ENCODE data around the gene DDR2.
"Not testable (repeated sequence)": the region's sequence is repeated elsewhere in the genome, so short reads cannot be mapped to it uniquely, and the experiment has no call there.

DDR2 gene

DNA sequence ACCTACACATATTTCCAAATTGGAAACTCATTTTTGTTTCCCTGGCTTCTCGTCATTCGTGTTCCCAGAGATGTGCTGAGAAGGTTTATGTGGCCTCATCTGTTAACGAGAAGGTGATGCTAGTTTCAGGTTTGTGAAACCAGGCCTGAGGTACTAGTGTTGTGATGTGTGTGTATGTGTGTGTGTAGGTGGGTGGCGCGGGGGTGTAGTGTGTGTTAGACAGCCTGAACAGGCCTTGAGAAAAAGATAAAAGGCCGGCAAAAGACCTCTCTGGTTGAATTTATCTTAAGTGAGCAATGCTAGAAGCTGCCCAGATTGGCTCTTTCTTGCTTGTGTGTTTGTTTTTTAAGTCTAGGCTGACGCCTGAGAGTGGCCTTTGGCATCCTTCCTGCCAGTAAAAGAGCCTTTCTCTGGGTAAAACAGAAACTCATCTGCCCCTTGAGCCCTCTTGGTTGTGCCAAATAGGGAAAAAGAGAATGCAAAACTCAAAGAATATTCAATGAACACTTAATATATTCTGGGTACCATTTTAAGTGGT lies 92.4 kb downstream of the DDR2 start:
- DNase-seq (ENCODE audit: low read depth in 2 of 2): no peak

DNA sequence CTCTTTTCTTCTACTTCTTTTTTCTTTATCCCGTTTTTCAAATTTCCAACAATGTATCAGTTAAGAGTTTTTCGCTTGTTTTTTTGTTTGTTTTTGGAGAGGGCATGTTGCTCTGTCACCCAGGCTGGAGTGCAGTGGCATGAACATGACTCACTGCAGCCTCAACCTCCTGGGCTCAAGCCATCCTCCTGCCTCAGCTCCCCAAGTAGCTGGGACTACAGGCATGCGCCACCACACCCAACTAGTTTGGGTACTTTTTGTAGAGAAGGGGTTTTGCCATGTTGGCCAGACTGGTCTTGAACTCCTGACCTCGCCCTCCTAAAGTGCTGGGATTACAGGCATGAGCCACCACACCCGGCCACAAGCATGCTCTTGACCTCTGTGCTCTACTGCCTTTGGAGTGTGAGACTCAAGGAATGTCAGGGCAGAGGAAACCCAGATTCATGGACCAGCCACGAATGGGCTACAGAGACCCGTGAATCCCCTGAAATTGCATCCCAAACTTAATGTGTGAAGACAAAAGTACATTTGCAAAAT lies 93.1 kb downstream of the DDR2 start:
- DNase-seq (ENCODE audit: low read depth in 2 of 2): no peak

DNA sequence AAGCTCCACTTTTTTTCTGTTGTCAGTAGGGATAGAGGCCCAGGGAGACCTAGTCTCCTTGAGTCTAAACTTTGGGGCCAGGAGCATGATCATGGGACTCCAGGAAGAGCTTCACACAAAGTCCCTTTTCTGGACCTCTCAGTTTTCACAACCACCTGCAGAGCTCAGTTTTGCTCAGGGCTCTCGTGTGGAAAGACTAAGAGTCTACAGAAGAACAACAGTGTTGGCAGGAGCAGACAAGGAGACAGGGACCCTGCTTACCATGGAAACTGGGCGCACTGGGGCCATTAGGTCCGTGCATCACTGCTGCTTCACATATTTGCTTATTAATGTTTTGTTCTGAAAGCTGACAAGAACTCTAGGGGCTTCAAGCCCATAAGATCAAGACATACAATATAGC lies 94.3 kb downstream of the DDR2 start:
- DNase-seq (ENCODE audit: low read depth in 2 of 2): no peak

DNA sequence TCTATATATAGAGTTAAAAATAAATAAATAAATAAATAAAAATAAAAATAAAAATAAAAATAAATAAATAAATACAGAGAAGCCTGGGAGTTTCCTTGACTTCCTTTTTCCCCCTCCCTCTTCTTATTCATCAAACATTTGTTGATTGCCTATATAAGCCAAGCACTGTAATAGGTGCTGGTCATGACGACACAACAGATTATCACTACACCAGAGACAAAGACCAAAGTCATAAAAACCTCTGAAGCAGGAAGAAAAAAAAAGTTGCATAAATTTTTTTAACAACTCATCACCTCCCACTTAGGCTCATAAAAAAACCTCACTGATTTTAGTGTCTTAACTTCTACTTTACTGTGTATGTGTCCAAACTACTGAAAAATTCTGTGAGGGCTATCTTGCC lies 95.2 kb downstream of the DDR2 start:
- DNase-seq (ENCODE audit: low read depth in 2 of 2): not testable (repeated sequence)

DNA sequence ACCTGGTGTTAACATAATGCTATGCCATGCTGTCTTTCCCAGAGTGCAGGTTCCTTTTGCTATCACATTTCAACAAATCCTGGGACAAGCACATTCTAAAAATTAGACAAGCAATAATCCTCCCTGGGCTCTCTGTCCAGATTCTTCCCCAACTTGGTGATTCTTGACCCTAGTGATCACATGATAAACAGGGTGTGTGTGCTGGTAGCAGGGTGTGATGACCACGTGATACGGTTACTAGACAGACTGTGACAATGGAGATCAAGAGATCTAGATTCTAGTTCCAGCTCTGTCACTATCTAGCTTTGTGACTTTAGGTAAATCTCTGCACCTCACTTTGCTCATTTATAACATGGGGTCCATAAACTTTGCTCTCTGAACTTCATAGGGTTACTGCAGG lies 96.3 kb downstream of the DDR2 start:
- DNase-seq (ENCODE audit: low read depth in 2 of 2): no peak

DNA sequence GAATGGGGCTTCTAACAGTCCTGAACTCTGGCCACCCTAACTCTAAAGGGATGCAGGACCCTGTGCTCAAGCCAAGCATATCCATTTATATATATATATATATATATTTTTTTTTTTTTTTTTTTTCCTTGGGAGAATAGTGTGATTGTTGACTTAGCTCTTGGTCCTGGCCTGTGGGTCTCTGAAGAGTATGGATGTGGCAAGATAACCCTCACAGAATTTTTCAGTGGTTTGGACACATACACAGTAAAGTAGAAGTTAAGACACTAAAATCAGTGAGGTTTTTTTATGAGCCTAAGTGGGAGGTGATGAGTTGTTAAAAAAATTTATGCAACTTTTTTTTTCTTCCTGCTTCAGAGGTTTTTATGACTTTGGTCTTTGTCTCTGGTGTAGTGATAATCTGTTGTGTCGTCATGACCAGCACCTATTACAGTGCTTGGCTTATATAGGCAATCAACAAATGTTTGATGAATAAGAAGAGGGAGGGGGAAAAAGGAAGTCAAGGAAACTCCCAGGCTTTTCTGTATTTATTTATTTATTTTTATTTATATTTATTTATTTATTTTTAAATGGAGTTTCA lies 97.0 kb downstream of the DDR2 start:
- not testable (repeated sequence) for DNase-seq (ENCODE audit: low read depth in 2 of 2)

DNA sequence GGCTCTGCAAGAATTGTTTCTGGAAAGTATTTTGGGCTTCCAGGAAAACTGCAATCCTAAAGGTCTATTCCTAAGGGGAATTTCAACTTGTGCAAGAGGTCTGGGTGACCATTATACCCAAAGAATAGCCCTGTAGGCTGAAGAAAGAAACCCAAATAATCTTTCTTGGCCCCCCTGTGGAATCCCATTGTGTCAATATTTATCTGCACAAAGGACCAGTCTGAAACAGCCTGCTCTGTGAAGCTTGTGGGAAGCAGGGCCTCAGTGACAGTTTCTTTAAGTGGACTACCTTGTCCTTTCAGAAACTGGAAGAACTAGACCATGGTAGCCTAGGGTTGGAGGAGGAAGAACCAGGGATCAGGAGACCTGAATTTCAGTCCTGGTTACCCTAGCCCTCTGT lies 99.8 kb downstream of the DDR2 start:
- no peak for DNase-seq (ENCODE audit: low read depth in 2 of 2)

DNA sequence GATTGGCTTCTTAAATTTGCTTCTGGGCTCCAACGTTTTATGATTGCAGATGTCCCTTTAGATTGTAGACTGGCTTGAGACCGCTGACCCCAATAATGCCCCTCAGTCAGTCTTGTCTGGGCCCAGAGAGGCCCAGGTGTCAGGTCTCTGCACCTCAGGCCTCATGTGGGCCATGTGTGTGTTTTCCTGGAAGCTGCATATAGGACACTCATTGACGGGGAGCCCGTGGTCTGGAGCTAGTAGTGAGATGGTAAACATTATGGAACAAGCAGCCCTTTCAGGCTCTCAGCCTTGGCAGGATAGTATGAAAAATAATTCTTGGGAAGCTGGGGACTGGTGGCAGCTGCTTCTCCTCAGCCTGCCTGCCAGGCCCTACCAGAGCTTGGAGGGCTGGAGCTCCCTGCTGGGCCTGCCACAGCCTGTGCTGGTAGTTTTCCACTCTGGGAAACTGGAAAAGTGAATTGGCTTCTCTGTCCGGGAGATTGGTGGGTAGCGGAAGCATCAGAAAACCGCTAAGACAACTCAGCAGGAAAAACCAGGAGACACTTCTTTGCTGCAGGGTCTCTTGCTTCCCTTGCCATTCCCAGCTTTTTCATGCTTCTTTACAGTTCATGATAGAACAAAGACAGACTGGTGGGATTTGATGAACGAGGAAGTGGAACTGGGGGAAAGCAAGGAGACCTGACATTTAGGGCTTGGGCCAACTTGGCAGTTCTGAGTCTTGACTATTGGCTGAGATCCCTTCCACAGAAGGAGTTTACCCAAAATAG lies 100.5 kb downstream of the DDR2 start:
- no peak for DNase-seq (ENCODE audit: low read depth in 2 of 2)

DNA sequence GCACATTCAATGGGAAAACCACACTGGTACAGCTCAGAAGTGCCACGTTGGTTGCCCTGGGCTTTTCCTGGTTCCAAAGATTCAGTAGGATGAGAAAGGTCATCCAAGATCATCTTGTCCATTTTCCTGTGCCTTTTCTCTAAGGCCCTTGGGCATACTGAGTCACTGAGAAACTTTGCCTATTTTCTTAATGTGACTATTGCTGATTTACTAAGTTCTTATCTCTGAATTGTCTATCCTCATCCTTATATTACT lies 101.0 kb downstream of the DDR2 start:
- DNase-seq (ENCODE audit: low read depth in 2 of 2): no peak

DNA sequence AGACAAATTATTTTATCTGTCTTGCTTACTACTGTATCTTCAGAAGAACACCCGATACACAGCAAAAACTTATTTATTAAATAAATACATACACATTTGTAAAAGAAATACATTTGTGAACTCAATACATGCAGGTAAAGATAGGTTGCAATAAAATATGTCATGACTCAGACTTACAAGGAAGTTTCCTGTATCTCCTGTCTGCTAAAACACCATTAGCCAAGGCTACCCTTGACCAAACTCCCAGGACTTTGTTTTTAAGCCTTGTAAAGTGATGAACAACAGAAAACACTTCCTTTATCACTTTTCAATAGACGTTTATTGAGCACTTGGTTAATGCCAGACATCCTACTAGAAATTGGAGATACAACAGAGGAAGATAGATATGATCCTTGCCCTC lies 101.8 kb downstream of the DDR2 start:
- no peak for DNase-seq (ENCODE audit: low read depth in 2 of 2)

DNA sequence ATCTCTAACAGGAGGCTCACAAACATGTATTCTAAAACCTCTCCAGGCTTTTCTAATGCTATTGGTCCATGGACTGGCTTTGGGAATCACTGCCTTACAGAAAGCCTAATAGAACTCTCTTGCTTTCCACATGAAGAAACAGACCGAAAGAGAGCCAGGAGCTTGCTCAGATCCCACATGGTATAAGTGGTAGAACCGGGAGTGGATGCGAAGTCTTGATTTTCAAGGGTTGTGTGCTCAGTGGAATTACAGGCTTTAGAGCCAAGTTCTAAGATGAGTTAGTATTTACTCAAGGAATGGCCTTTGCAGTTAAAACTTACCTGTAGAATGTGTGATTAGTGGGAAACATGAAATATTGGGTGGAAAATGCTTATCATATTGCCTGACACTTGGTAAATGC lies 103.9 kb downstream of the DDR2 start:
- DNase-seq (ENCODE audit: low read depth in 2 of 2): no peak

DNA sequence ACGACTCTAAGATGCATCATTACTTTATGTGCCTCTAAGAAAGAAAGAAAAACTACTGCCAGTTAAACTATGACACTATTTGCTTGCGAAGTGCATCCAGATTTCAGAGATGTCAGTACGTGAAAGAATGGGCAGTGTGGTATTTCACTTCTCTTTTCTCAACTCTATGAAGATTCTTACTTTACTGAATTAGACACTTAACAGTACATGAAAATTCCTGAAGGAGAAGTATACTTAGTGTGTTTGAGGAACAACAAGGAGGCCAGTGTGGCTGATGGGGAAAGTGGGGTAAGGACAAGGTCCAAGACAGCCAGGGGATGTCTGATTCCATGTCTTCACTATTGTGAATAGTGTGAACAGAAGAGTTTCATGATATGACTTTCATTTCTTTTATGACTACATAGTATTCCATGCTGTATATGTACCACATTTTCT lies 104.4 kb downstream of the DDR2 start:
- no peak for DNase-seq (ENCODE audit: low read depth in 2 of 2)

DNA sequence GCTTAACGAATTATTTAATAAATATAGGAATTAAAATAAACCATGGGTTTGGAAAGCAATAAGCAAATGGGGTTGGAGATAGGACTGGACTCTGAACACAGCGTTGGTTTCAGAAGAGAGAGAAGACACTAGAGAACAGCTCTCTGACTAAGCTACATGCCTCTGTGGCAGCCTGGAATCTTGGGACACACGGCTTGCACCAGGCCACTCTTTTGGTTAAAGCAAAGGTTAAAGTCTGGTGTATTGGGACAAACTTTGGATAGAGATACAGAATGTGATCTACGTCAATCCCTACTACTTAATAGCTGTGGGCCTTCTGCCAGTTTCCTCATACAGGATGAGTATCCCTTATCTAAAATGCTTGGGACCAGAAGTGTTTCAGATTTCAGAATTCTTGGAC lies 108.5 kb downstream of the DDR2 start:
- DNase-seq (ENCODE audit: low read depth in 2 of 2): no peak

DNA sequence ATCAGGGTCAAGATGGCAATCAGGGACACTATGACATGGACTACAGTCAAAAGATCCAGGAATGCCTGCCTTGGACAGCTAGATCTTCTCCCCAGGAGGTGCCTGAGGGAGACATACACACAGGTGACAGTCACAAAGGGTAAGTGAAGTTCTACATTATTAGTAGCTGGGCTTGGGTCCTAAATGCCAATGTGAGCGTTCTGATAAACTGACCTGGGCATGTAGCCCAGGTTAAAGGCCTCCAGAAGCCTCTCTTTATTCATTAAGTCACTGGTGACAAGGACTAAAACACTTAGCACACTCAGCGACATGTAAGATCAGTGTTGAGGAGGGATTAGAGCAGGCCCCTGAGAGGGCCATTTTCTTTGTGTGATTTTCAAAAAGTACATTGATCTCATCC lies 109.3 kb downstream of the DDR2 start:
- no peak for DNase-seq (ENCODE audit: low read depth in 2 of 2)

DNA sequence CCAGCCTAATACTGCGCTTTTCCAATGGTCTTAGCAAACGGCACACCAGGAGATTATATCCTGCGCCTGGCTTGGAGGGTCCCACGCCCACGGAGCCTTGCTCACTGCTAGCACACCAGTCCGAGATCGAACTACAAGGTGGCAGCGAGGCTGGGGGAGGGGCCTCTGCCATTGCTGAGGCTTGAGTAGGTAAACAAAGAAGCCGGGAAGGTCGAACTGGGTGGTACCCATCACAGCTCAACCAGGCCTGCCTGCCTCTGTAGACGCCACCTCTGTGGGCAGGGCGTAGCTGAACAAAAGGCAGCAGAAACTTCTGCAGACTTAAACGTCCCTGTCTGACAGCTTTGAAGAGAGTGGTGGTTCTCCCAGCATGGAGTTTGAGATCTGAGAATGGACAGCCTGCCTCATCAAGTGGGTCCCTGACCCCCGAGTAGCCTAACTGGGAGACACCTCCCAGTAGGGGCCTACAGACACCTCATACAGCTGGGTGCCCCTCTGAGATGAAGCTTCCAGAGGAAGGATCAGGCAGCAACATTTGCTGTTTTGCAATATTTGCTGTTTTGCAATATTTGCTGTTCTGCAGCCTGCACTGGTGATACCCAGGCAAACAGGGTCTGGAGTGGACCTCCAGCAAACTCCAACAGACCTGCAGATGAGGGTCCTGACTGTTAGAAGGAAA lies 114.1 kb downstream of the DDR2 start:
- not testable (repeated sequence) for DNase-seq (ENCODE audit: low read depth in 2 of 2)

DNA sequence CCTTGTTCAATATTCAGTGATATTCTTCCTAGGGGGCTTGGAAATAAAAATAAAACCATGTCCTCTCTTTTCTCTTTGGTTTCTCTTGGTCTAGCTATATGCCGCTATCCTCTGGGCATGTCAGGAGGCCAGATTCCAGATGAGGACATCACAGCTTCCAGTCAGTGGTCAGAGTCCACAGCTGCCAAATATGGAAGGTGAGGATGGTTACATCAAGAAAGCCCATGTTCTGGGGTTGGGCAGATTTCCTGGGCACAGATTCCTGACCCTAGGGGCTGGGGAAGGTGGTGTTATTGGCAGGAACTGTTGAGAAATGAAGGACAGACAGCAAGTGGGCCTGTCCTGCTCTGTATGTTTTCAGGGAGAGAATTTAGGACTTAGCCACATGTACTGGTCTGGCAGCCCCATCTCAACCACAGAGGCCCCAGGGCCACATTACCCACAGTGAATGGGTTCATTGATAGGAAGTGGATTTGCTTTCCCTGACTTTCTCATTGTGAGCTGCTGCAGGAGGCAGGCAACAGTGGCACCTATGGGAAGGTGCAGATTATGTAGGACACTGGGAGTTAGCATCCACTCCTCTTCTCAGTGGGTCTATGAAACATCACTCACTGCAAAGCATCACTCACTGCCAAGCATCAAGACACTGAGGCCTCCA lies 120.9 kb downstream of the DDR2 start:
- no peak for DNase-seq (ENCODE audit: low read depth in 2 of 2)

DNA sequence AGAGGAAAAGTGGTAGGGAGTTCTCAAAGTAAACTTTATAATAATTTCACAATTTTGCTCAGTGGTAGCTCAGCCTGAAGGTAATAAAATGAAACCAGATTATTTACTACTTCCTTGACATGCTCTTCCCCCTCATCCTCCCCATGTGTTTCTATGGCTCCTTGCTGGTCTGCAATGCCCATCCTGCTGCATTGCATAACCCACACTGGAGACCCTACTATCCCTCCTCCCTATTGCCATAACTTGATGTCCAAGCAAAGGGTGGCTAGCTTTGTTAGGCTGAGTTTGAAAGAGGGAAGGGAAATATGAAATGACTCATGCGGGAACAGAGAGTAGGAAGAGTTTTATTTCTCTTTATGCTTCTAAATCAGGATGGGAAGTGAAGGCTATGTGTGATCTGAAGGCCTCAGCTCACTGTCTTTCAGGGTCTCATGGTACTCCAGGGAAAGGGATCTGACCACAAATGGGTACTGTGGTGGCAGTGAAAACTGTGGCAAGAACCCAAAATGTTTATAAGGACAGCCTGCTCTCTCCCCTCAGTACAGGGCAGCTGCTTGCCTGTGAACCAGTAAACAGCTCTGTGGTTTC lies 121.8 kb downstream of the DDR2 start:
- DNase-seq (ENCODE audit: low read depth in 2 of 2): no peak

DNA sequence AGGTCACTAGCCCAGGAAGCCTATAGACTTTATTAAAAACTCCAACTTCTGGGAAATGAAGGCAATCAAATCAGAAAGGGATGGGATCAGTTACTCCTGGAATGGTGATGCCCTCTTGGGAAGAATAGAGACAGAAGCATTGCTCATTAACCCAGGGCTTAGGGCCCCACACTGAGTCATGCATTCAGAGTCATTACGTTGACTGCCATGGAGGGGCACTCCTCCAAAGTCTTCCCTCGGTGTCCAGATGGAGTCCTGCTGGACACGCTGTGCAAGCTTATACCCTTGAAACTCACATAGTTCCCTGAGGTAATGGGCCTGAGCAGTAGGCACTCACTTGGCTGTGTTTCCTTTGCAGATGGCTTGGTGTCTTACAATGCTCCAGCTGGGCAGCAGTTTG lies 123.0 kb downstream of the DDR2 start:
- DNase-seq (ENCODE audit: low read depth in 2 of 2): no peak

DNA sequence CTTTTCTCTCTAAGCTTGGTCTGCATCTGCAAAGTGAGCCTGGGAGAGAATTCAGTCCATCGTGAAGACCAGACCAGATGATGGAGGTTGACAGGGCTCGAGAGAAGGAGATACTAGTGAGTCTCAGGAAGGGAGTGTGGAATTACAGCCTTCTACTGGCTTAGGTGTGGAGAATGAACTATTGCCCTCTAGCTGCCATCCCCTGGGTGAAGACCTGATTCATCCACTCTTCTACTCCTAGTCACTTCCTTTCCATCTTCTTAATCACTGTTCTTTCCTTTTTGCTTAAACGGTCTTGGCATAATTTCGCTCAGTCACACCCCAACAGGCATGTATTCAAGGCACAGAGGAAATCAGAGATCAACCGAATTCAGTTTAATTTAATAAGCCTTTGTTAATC lies 124.3 kb downstream of the DDR2 start:
- DNase-seq (ENCODE audit: low read depth in 2 of 2): no peak

DNA sequence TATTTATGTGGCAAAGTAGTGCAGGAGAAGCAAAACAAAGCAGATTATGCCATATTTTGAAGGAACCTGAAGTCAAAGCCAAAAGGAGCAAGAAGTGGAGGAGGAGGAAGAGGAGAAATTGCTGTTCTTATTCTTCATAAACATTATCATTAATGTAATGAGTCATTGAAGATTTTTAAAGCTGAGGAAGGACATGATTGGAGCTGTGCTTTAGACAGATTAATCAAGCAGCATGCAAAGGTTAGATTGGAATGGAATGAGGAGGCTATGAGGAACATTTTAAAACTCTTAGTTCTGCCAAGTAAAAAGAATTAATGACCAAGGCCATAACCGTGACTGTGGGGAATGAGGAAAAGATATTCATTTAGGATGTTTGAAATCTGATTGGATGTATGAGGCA lies 125.2 kb downstream of the DDR2 start:
- no peak for DNase-seq (ENCODE audit: low read depth in 2 of 2)

DNA sequence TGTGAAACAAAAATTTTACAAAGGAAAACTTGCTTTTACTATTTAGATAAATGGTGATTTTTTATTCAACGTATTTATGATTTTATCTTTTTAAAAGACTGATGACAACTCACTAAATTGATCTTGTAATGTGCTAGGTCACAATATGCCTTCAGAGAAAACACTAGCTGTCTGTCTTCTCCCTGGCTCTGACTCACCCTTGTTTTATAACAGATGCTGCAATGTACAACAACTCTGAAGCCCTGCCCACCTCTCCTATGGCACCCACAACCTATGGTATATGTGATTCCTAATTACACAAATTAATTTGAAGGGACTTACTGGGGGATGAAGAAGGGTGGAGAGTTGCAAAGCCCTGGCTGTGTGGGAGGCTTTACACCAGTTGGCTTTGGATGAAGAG lies 133.5 kb downstream of the DDR2 start:
- no peak for DNase-seq (ENCODE audit: low read depth in 2 of 2)

DNA sequence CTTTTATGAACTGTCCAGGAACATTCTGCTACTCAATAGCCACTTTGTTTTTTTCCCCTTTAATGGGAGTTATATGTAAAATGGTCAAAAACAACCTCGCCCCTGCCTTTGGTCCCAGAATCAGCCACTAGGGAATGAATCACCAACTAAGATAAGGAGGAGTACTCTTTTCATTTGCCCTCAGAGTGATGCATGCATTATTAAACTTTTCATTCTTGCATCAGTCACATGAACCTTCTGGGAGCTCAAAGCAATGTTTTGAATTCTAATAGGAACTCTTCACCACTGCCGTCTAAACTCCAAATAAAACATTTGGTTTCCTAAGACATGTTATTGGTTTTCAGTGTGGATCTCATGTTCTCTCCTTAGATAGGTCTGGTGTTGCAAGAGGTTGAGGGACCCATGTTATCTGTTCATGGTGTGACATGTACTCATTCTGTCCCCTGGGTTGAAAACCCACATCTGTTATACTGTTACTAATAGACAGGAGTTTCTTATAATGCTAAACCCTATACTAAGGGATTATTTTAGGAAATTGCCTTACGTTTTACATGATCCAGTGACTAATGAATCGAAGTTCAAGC lies 140.4 kb downstream of the DDR2 start:
- no peak for DNase-seq (ENCODE audit: low read depth in 2 of 2)

Data from stimulated activated CD4-positive, alpha-beta T cell treated with anti-CD3 and anti-CD28 coated beads, Interleukin-12 subunit alpha, Interleukin-12 subunit beta, amount 100 ng/mL, for 24 hours (primary cell).